ENCODE results near the gene SUCLG2. TPM values are rescaled to one million over a fixed set of nuclear protein-coding genes. Genes with fewer than 3 reads are reported as not detected.

SUCLG2 gene
- total RNA-seq, 1 donor from 2014 or later: 29.5 TPM

- Histone ChIP-seq H3K9me3 (no peaks in the 10 kb centered on the region), H3K4me3 (no peak overlapping the region), H3K4me1 (no peaks in the 10 kb centered on the region), H3K36me3 (peaks cover 0 to 35% of the 10 kb centered on the region in 2 donors), H3K27ac (no peak overlapping the region), H3K27me3 (no peaks in the 10 kb centered on the region)
- DNase-seq (ENCODE audit: extremely low spot score in 2 of 2): no peak
- intact Hi-C loops (cut with DNase I): no loop called here
- no peak for TF ChIP-seq CTCF (IDR thresholded peaks at IDR 0.05)
- TF ChIP-seq POLR2AphosphoS5 (IDR thresholded peaks at IDR 0.05; ENCODE audit: insufficient read depth in 1 of 2, low read depth in 1 of 2): no peak
- TF ChIP-seq POLR2A (IDR thresholded peaks at IDR 0.05): no peak
Measured at GRCh38 chr3:67610458-67610857, 44.0 kb downstream of the SUCLG2 start.

GRCh38 chr3:67609709-67610108, 44.7 kb downstream of the SUCLG2 start:
- Histone ChIP-seq H3K27ac (no peak overlapping the region), H3K9me3 (no peaks in the 10 kb centered on the region), H3K4me1 (no peaks in the 10 kb centered on the region), H3K36me3 (peaks cover 0 to 35% of the 10 kb centered on the region in 2 donors), H3K4me3 (no peak overlapping the region), H3K27me3 (no peaks in the 10 kb centered on the region)
- TF ChIP-seq POLR2A (IDR thresholded peaks at IDR 0.05) (no peak), CTCF (IDR thresholded peaks at IDR 0.05) (no peak), POLR2AphosphoS5 (IDR thresholded peaks at IDR 0.05; ENCODE audit: insufficient read depth in 1 of 2, low read depth in 1 of 2) (no peak)
- intact Hi-C loops (cut with DNase I): no loop called here
- DNase-seq (ENCODE audit: extremely low spot score in 2 of 2): no peak

GRCh38 chr3:67608034-67608433, 46.4 kb downstream of the SUCLG2 start:
- Histone ChIP-seq H3K9me3 (no peaks in the 10 kb centered on the region), H3K27ac (no peak overlapping the region), H3K4me1 (no peaks in the 10 kb centered on the region), H3K36me3 (peaks cover 0 to 35% of the 10 kb centered on the region in 2 donors), H3K4me3 (no peak overlapping the region), H3K27me3 (no peaks in the 10 kb centered on the region)
- TF ChIP-seq CTCF (IDR thresholded peaks at IDR 0.05) (no peak), POLR2AphosphoS5 (IDR thresholded peaks at IDR 0.05; ENCODE audit: insufficient read depth in 1 of 2, low read depth in 1 of 2) (no peak), POLR2A (IDR thresholded peaks at IDR 0.05) (no peak)
- DNase-seq (ENCODE audit: extremely low spot score in 2 of 2): no peak
- intact Hi-C loops (cut with DNase I): no loop called here

GRCh38 chr3:67605377-67605776, 49.0 kb downstream of the SUCLG2 start:
- no peaks in the 10 kb centered on the region for H3K9me3 ChIP-seq
- H3K4me3 ChIP-seq: no peak overlapping the region
- H3K4me1 ChIP-seq: no peaks in the 10 kb centered on the region
- TF ChIP-seq POLR2AphosphoS5 (IDR thresholded peaks at IDR 0.05; ENCODE audit: insufficient read depth in 1 of 2, low read depth in 1 of 2): no peak
- TF ChIP-seq CTCF (IDR thresholded peaks at IDR 0.05): no peak
- TF ChIP-seq POLR2A (IDR thresholded peaks at IDR 0.05): no peak
- H3K36me3 ChIP-seq: peaks cover 0 to 35% of the 10 kb centered on the region in 2 donors
- H3K27ac ChIP-seq: no peak overlapping the region
- H3K27me3 ChIP-seq: no peaks in the 10 kb centered on the region
- no peak for DNase-seq (ENCODE audit: extremely low spot score in 2 of 2)
- intact Hi-C loops (cut with DNase I): no loop called here

GRCh38 chr3:67602816-67603215, 51.6 kb downstream of the SUCLG2 start:
- Histone ChIP-seq H3K9me3 (no peaks in the 10 kb centered on the region), H3K4me1 (no peaks in the 10 kb centered on the region), H3K4me3 (no peak overlapping the region), H3K36me3 (peaks cover 0 to 13% of the 10 kb centered on the region in 2 donors), H3K27ac (no peak overlapping the region), H3K27me3 (no peaks in the 10 kb centered on the region)
- DNase-seq (ENCODE audit: extremely low spot score in 2 of 2): no peak
- intact Hi-C loops (cut with DNase I): no loop called here
- no peak for TF ChIP-seq CTCF (IDR thresholded peaks at IDR 0.05)
- no peak for TF ChIP-seq POLR2A (IDR thresholded peaks at IDR 0.05)
- TF ChIP-seq POLR2AphosphoS5 (IDR thresholded peaks at IDR 0.05; ENCODE audit: insufficient read depth in 1 of 2, low read depth in 1 of 2): no peak
